GM19099 (cell line): Measurements from ENCODE around the gene PI4K2A.

Experiments
- POLR2A ChIP-seq: IDR thresholded peaks from 3 replicates; pipeline ENCODE4 v1.6.1; 2011; ENCODE audit warnings: low read depth; ENCODE audit not compliant: insufficient read length; ENCODE audit errors: extremely low read depth

The PI4K2A gene

GRCh38 chr10:97724341-97724941 is 84.0 kb downstream of the PI4K2A start:
- TF ChIP-seq POLR2A: no peak
